HEK293T (cell line): ENCODE measurements around the gene GBP5.

ENCODE experiments used
- FOXK2 ChIP-seq: fragments of 450-650 bp; IDR thresholded peaks from 2 replicates; pipeline ENCODE4 v1.6.1; 2016; ENCODE audit warnings: mild to moderate bottlenecking
- FOXM1 ChIP-seq: fragments of 450-650 bp; IDR thresholded peaks from 2 replicates; pipeline ENCODE4 v1.6.1; 2017; ENCODE audit warnings: mild to moderate bottlenecking, borderline replicate concordance
- SP1 ChIP-seq: fragments of 450-650 bp; IDR thresholded peaks from 2 replicates; pipeline ENCODE4 v1.6.1; 2017
- TF ChIP-seq, protein P1 (sequence below): fragments of 450-650 bp; IDR thresholded peaks from 2 replicates; pipeline ENCODE4 v1.6.1; 2016

DNA sequence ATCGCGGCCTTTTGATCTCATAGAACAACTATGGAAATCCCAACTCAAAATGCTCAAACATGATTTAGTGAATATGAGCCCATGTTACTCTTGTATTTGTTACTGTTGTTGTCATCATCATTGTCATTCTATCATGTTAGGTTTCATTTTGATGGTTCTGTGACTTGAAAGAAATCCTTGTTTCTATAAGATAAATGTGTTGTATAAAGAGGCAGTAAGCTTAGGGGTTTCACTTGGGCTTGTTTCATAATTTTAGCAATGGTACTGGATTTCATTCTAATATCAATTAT lies 15.3 kb upstream of the GBP5 start:
- TF ChIP-seq, protein P1, sequence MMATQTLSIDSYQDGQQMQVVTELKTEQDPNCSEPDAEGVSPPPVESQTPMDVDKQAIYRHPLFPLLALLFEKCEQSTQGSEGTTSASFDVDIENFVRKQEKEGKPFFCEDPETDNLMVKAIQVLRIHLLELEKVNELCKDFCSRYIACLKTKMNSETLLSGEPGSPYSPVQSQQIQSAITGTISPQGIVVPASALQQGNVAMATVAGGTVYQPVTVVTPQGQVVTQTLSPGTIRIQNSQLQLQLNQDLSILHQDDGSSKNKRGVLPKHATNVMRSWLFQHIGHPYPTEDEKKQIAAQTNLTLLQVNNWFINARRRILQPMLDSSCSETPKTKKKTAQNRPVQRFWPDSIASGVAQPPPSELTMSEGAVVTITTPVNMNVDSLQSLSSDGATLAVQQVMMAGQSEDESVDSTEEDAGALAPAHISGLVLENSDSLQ = no peak
- TF ChIP-seq SP1 (no peak), FOXM1 (no peak), FOXK2 (no peak)
